Panc1 (cell line): Measurements from ENCODE around the gene NCAPG2. TPM values are rescaled to one million over a fixed set of nuclear protein-coding genes. Genes with fewer than 3 reads are reported as not detected.

Source experiments
- ATAC-seq: fragments of 200-7000 bp; cut with Tn5 transposase; 2 replicates; pipeline ENCODE4 v1.9.1; 2020; ENCODE audit warnings: mild to moderate bottlenecking, moderate library complexity
- BruUV-seq: library from RNA; stranded (reverse); fragments of 400-500 nt; replicated peaks from 2 replicates; lab custom pipeline; 2021; lab: Mats Ljungman, UMichigan
- CTCF ChIA-PET: fragments of 300-600 bp; sonication (Branson Sonifier 250); formaldehyde crosslinking; loops from one replicate; lab custom pipeline; 2022; ENCODE audit warnings: antibody characterized with exemption; lab: Charles Lee
- POLR2A ChIA-PET: fragments of 300-600 bp; sonication (Branson Sonifier 250); formaldehyde crosslinking; loops from one replicate; lab custom pipeline; 2022; ENCODE audit warnings: antibody characterized with exemption; lab: Charles Lee
- DNase-seq: peaks from one replicate; pipeline ENCODE4 v3.0.0-alpha.2; 2010; ENCODE audit warnings: low read depth, low spot score
- H3K27ac ChIP-seq: 2 replicates; pipeline ENCODE4 v1.5.1; 2011; ENCODE audit warnings: mild to moderate bottlenecking, low read length, inconsistent platforms
- H3K27me3 ChIP-seq: fragments of 200-500 bp; sonication (Bioruptor generic); 2 replicates; pipeline ENCODE4 v1.6.0; 2014; ENCODE audit warnings: low read length, inconsistent platforms; ENCODE audit not compliant: control insufficient read depth, insufficient read depth
- H3K36me3 ChIP-seq: fragments of 200-500 bp; sonication (Bioruptor generic); 2 replicates; pipeline ENCODE4 v1.5.1; 2014; ENCODE audit warnings: inconsistent platforms, mild to moderate bottlenecking, low read length, moderate library complexity; ENCODE audit not compliant: control insufficient read depth, insufficient read depth
- H3K4me1 ChIP-seq: 2 replicates; pipeline ENCODE4 v1.5.1; 2011; ENCODE audit warnings: inconsistent platforms, mild to moderate bottlenecking, low read length, moderate library complexity; ENCODE audit not compliant: control insufficient read depth, insufficient read depth
- H3K4me3 ChIP-seq, 2 experiments: 2 replicates each; pipeline ENCODE4 v1.5.1; 2011 to 2012; ENCODE audit warnings: low read depth in 2 of 2, low read length in 2 of 2, mild to moderate bottlenecking in 2 of 2, inconsistent platforms in 1 of 2, moderate library complexity in 1 of 2
- H3K9me3 ChIP-seq: fragments of 200-500 bp; sonication (Bioruptor generic); 2 replicates; pipeline ENCODE4 v1.5.1; 2014; ENCODE audit warnings: low read depth, mild to moderate bottlenecking, inconsistent platforms, low read length, moderate library complexity; ENCODE audit not compliant: control insufficient read depth, insufficient read depth
- CTCF ChIP-seq: fragments of 450-650 bp; IDR thresholded peaks from 2 replicates; pipeline ENCODE4 v1.5.1; 2017; ENCODE audit warnings: mild to moderate bottlenecking
- POLR2AphosphoS5 ChIP-seq: IDR thresholded peaks from 2 replicates; pipeline ENCODE4 v1.6.1; 2012; ENCODE audit warnings: mild to moderate bottlenecking, low read depth, low read length, moderate library complexity
- REST ChIP-seq, 2 experiments: IDR thresholded peaks; 2 replicates each; pipeline ENCODE4 v1.6.1; 2011 to 2012; ENCODE audit warnings: low read depth in 2 of 2, control low read depth in 1 of 2, low read length in 1 of 2, mild to moderate bottlenecking in 1 of 2, moderate library complexity in 1 of 2; ENCODE audit not compliant: insufficient read depth in 1 of 2
- SIN3A ChIP-seq: IDR thresholded peaks from 2 replicates; pipeline ENCODE4 v1.6.1; 2012; ENCODE audit warnings: low read depth, mild to moderate bottlenecking, low read length, moderate library complexity, borderline replicate concordance; ENCODE audit not compliant: insufficient read depth
- TCF7L2 ChIP-seq: IDR thresholded peaks from 2 replicates; pipeline ENCODE4 v1.6.1; 2011; ENCODE audit warnings: mild to moderate bottlenecking, low read depth, low read length, inconsistent platforms
- in situ Hi-C: cut with HindIII; loops from 2 replicates; pipeline ENCODE4 v1.10.0; 2016; ENCODE audit warnings: low sequenced_read_pairs, low pct_unique_long_range_greater_than_20kb
- intact Hi-C: fragments of 100-400 bp; cut with micrococcal nuclease; formaldehyde crosslinking; loops from one replicate; pipeline ENCODE4 v1.10.0; 2022; ENCODE audit not compliant: unreplicated experiment
- total RNA-seq: library from RNA; stranded (reverse); gene quantifications from one replicate; pipeline ENCODE4 v1.2.1, GENCODE V29; 2021; ENCODE audit not compliant: unreplicated experiment

Gene NCAPG2
- total RNA-seq, 1 experiment from 2014 or later = 81.4 TPM

GRCh38 chr7:158732494-158733219 lies 28.1 kb upstream of the NCAPG2 start:
- H3K9me3 ChIP-seq = no peaks in the 10 kb centered on the region
- no peak overlapping the region for H3K27ac ChIP-seq
- DNase-seq (no peak), ATAC-seq (no peak)
- no peaks in the 10 kb centered on the region for H3K4me1 ChIP-seq
- no peak for TF ChIP-seq REST (IDR thresholded peaks at IDR 0.05; ENCODE audit: insufficient read depth in 1 of 2, low read depth in 2 of 2, low read length in 1 of 2)
- TF ChIP-seq SIN3A = no peak
- TF ChIP-seq TCF7L2 = no peak
- TF ChIP-seq POLR2AphosphoS5 = no peak
- TF ChIP-seq CTCF = no peak
- intact Hi-C loops (no loop called here), in situ Hi-C loops (no loop called here)
- ChIA-PET CTCF (no interaction called here), POLR2A (no interaction called here)
- H3K4me3 ChIP-seq = no peak overlapping the region
- H3K27me3 ChIP-seq = no peaks in the 10 kb centered on the region
- peaks cover 19% of the 10 kb centered on the region for H3K36me3 ChIP-seq
- BruUV-seq = no TSS peak

GRCh38 chr7:158731761-158732160 lies 27.2 kb upstream of the NCAPG2 start:
- peaks cover 15% of the 10 kb centered on the region for H3K36me3 ChIP-seq
- ATAC-seq = no peak
- intact Hi-C loops = no loop called here
- H3K9me3 ChIP-seq = no peaks in the 10 kb centered on the region
- ChIA-PET CTCF (no interaction called here), POLR2A (no interaction called here)
- in situ Hi-C loops = no loop called here
- no peak for DNase-seq
- H3K27ac ChIP-seq = no peak overlapping the region
- no peak overlapping the region for H3K4me3 ChIP-seq
- H3K27me3 ChIP-seq = no peaks in the 10 kb centered on the region
- TF ChIP-seq POLR2AphosphoS5 (no peak), REST (IDR thresholded peaks at IDR 0.05; ENCODE audit: insufficient read depth in 1 of 2, low read depth in 2 of 2, low read length in 1 of 2) (no peak), CTCF (no peak), SIN3A (no peak), TCF7L2 (no peak)
- no peaks in the 10 kb centered on the region for H3K4me1 ChIP-seq
- BruUV-seq = TSS peak; percentile 68
